LNCAP (cell line): ENCODE data around the gene RHBDF2.

Source experiments
- CTCF ChIP-seq: fragments of 450-650 bp; IDR thresholded peaks from 2 replicates; pipeline ENCODE4 v1.5.1; 2017; ENCODE audit warnings: mild to moderate bottlenecking

Gene RHBDF2

GRCh38 chr17:76512366-76513305, 11.4 kb upstream of the RHBDF2 start:
- TF ChIP-seq CTCF = no peak

- TF ChIP-seq CTCF = no peak
Measured at GRCh38 chr17:76511668-76512365, 10.6 kb upstream of the RHBDF2 start.

GRCh38 chr17:76510831-76511244, 9.6 kb upstream of the RHBDF2 start:
- no peak for TF ChIP-seq CTCF

- TF ChIP-seq CTCF = peak; percentile 84
Measured at GRCh38 chr17:76506408-76507345, 5.5 kb upstream of the RHBDF2 start.

- no peak for TF ChIP-seq CTCF
Measured at GRCh38 chr17:76504117-76504516, 2.9 kb upstream of the RHBDF2 start.

- TF ChIP-seq CTCF = no peak
Measured at GRCh38 chr17:76502341-76503211, 1.4 kb upstream of the RHBDF2 start.
